A673 (cell line): ENCODE results near the gene CLIC4. TPM values are rescaled to one million over a fixed set of nuclear protein-coding genes. Genes with fewer than 3 reads are reported as not detected.
"Not testable (repeated sequence)": the region's sequence is repeated elsewhere in the genome, so short reads cannot be mapped to it uniquely, and the experiment has no call there.

ENCODE experiments used
- BruUV-seq: library from RNA; stranded (reverse); fragments of 400-500 nt; replicated peaks from 2 replicates; lab custom pipeline; 2021; lab: Mats Ljungman, UMichigan
- CTCF ChIA-PET: fragments of 300-600 bp; sonication (Branson Sonifier 250); formaldehyde crosslinking; loops from one replicate; lab custom pipeline; 2022; ENCODE audit warnings: antibody characterized with exemption; lab: Charles Lee
- POLR2A ChIA-PET: fragments of 300-600 bp; sonication (Branson Sonifier 250); formaldehyde crosslinking; loops from one replicate; lab custom pipeline; 2022; ENCODE audit warnings: antibody characterized with exemption; ENCODE audit not compliant: low non-redundant PET; lab: Charles Lee
- DNase-seq: peaks from one replicate; pipeline ENCODE4 v3.0.0-alpha.2; 2015; ENCODE audit warnings: low spot score
- H3K27ac ChIP-seq: fragments of 200-600 bp; sonication (generic); 2 replicates; pipeline ENCODE4 v1.5.1; 2016; ENCODE audit warnings: mixed run types, low read depth, mild to moderate bottlenecking, mixed read lengths, antibody characterized with exemption, low read length; ENCODE audit not compliant: poor library complexity, severe bottlenecking
- H3K27me3 ChIP-seq: fragments of 200-600 bp; sonication (generic); replicated peaks from 2 replicates; pipeline ENCODE4 v1.6.1; 2017; ENCODE audit warnings: mixed run types, low read depth, mild to moderate bottlenecking, mixed read lengths, antibody characterized with exemption, low read length; ENCODE audit not compliant: insufficient read depth, poor library complexity
- H3K36me3 ChIP-seq: fragments of 200-600 bp; sonication (generic); 2 replicates; pipeline ENCODE4 v1.6.1; 2016; ENCODE audit warnings: mixed run types, mild to moderate bottlenecking, mixed read lengths, antibody characterized with exemption, low read length; ENCODE audit not compliant: insufficient read depth, poor library complexity, severe bottlenecking
- H3K4me1 ChIP-seq: fragments of 200-600 bp; sonication (generic); 2 replicates; pipeline ENCODE4 v1.6.1; 2017; ENCODE audit warnings: mixed run types, mild to moderate bottlenecking, mixed read lengths, antibody characterized with exemption, low read length; ENCODE audit not compliant: insufficient read depth, poor library complexity, severe bottlenecking
- H3K4me3 ChIP-seq: fragments of 200-600 bp; sonication (generic); 2 replicates; pipeline ENCODE4 v1.5.1; 2016; ENCODE audit warnings: low read depth, mixed run types, mild to moderate bottlenecking, mixed read lengths, low read length; ENCODE audit not compliant: poor library complexity, severe bottlenecking
- H3K9me3 ChIP-seq: fragments of 200-600 bp; sonication (generic); 2 replicates; pipeline ENCODE4 v1.6.1; 2016; ENCODE audit warnings: mixed run types, low read depth, mild to moderate bottlenecking, mixed read lengths, antibody characterized with exemption, low read length; ENCODE audit not compliant: poor library complexity, severe bottlenecking
- EZH2 ChIP-seq: fragments of 200-600 bp; sonication (generic); IDR thresholded peaks from 2 replicates; pipeline ENCODE4 v1.6.1; 2017; ENCODE audit warnings: borderline replicate concordance, low read depth, mild to moderate bottlenecking, mixed read lengths, antibody characterized with exemption, low read length; ENCODE audit not compliant: poor library complexity, severe bottlenecking
- intact Hi-C: fragments of 100-400 bp; cut with micrococcal nuclease; formaldehyde crosslinking; loops from one replicate; pipeline ENCODE4 v1.10.0; 2022; ENCODE audit not compliant: unreplicated experiment
- total RNA-seq: library from RNA; stranded (reverse); gene quantifications from 2 replicates; pipeline ENCODE4 v1.2.3, GENCODE V29; 2021
- TF ChIP-seq, protein P1 (sequence below): fragments of 300-800, 200-600 bp; sonication (generic); conservative IDR thresholded peaks from 2 replicates; pipeline ENCODE4 v1.5.1; 2017; ENCODE audit warnings: low read depth, mild to moderate bottlenecking, antibody characterized with exemption, low read length, moderate library complexity, mixed read lengths

The CLIC4 gene
- total RNA-seq, 1 experiment from 2014 or later, result 207 TPM

DNA sequence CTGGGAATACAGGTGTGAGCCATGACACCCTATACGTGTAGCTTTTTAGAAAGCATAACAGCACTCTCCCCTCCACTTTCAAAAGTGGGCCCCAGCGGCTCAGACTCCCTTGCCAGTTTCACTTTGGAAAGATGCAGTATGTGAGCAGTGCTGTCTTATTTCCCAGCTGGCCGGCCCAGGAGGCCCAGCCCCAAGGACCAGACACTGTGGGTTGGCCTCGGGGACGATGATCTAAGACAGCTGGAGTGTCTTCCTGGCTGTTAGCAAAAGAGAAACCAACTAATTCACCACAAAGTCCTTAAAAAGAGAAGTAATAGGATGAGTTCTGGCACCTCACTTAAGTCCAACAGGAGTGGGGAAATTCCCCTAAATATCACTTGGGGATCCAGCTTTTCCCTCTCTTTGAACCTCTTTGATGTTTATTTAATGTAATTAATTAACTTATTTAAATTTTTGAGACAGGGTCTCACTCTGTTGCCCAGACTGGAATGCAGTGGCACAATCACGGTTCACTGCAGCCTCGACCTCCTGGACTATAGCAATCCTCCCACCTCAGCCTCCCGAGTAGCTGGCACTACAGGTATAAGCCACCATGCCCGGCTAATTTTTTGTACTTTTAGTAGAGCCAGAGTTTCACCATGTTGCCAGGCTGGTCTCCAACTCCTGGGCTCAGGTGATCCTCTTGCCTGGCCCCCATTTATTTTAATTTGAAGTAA, 17.6 kb upstream of the CLIC4 start:
- POLR2A ChIA-PET, result no interaction called here
- intact Hi-C loops, result no loop called here
- Histone ChIP-seq H3K9me3 (no peaks in the 10 kb centered on the region), H3K4me3 (no peak overlapping the region), H3K4me1 (peaks cover 12% of the 10 kb centered on the region), H3K27me3 (no peaks in the 10 kb centered on the region), H3K36me3 (no peaks in the 10 kb centered on the region), H3K27ac (no peak overlapping the region)
- BruUV-seq, result no TSS peak
- CTCF ChIA-PET, result no interaction called here
- TF ChIP-seq EZH2, result no peak
- peak; percentile 68 for DNase-seq

DNA sequence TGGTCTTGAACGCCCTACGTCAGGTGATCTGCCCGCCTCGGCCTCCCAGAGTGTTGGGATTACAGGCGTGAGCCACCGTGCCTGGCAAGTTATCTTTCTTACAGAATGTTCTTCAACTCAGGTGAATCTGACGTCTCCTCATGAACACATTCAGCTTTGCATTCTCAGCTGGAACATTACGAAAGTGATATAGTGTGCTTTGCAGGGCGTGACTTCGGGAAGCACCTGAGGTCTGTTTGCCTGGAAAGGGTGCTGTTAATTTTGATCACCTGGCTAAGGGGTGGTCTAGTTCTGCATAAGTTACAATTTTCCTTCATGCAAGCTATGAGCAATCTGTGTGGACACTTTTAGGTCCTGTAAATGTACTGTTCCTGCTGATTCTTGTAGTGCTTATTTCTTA, 16.3 kb upstream of the CLIC4 start:
- no peak for DNase-seq
- CTCF ChIA-PET, result no interaction called here
- BruUV-seq, result no TSS peak
- Histone ChIP-seq H3K4me1 (peaks cover 12% of the 10 kb centered on the region), H3K27ac (no peak overlapping the region), H3K9me3 (no peaks in the 10 kb centered on the region), H3K27me3 (no peaks in the 10 kb centered on the region), H3K4me3 (no peak overlapping the region), H3K36me3 (no peaks in the 10 kb centered on the region)
- intact Hi-C loops, result no loop called here
- POLR2A ChIA-PET, result no interaction called here
- TF ChIP-seq EZH2, result no peak
- TF ChIP-seq, protein P1, sequence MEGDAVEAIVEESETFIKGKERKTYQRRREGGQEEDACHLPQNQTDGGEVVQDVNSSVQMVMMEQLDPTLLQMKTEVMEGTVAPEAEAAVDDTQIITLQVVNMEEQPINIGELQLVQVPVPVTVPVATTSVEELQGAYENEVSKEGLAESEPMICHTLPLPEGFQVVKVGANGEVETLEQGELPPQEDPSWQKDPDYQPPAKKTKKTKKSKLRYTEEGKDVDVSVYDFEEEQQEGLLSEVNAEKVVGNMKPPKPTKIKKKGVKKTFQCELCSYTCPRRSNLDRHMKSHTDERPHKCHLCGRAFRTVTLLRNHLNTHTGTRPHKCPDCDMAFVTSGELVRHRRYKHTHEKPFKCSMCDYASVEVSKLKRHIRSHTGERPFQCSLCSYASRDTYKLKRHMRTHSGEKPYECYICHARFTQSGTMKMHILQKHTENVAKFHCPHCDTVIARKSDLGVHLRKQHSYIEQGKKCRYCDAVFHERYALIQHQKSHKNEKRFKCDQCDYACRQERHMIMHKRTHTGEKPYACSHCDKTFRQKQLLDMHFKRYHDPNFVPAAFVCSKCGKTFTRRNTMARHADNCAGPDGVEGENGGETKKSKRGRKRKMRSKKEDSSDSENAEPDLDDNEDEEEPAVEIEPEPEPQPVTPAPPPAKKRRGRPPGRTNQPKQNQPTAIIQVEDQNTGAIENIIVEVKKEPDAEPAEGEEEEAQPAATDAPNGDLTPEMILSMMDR, result no peak

DNA sequence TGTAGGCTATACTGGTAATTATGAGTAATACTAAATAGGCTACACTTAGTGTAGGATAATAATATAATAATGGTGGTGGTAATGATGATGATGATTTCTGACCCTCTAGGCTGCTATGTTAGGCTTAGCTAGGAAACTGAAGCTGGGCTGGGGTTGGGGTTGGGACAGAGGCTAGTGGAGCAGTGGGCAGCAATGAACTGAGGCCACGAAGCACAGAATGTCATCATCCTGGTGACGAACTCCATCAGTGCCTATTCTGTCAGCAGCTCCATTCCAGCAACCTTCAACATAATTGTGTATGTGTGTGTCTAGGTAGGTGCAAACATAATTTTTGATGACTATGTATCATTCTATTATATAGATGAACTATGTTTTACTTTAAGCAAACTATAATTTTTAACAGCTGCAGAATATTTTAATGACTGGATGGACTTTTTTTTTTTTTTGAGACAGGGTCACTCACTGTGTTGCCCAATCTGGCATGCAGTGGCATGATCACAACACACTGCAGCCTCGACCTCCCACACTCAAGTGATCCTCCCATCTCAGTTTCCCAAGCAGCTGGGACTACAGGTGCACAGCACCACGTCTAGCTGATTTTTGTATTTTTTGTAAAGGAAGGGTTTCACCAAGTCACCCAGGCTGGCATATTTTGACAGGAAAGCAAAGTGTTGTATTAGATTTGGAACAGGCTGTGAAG, 12.9 kb upstream of the CLIC4 start:
- ChIA-PET CTCF (no interaction called here), POLR2A (interaction anchor here (0.6 kb wide), 2 partner anchors 113 to 1299 kb away, joined by 4 to 5 read pairs; no protein-coding TSS in a partner anchor)
- no peak for DNase-seq
- Histone ChIP-seq H3K27ac (no peak overlapping the region), H3K4me3 (no peak overlapping the region), H3K9me3 (no peaks in the 10 kb centered on the region), H3K36me3 (no peaks in the 10 kb centered on the region), H3K4me1 (peaks cover 37% of the 10 kb centered on the region), H3K27me3 (no peaks in the 10 kb centered on the region)
- BruUV-seq, result no TSS peak
- no peak for TF ChIP-seq EZH2
- TF ChIP-seq, protein P1, result no peak
- intact Hi-C loops, result no loop called here

DNA sequence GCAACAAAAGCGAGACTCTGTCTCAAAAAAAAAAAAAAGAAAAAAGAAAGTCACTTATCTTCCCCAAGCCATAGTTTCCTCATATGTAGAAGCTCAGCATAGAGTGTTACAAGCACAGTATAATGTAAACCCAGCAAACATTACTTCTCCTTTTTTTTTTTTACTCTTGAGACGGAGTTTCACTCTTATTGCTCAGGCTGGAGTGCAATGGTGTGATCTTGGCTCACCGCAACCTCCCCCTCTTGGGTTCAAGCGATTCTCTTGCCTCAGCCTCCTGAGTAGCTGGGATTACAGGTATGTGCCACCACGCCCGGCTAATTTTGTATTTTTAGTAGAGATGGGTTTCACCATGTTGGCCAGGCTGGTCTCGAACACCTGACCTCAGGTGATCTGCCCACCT, 11.9 kb upstream of the CLIC4 start:
- H3K4me3 ChIP-seq, intact Hi-C loops, CTCF ChIA-PET, H3K9me3 ChIP-seq, BruUV-seq, H3K27me3 ChIP-seq, H3K27ac ChIP-seq, H3K36me3 ChIP-seq, DNase-seq, POLR2A ChIA-PET: not testable (repeated sequence)
- peaks cover 33% of the 10 kb centered on the region for H3K4me1 ChIP-seq
